SHP77 (cell line): Measurements from ENCODE around the gene RNFT2.
A peak's percentile ranks its signal among the peaks of the same experiment; 100 is the strongest.
"Not testable (repeated sequence)": the region's sequence is repeated elsewhere in the genome, so short reads cannot be mapped to it uniquely, and the experiment has no call there.

Source experiments
- DNase-seq, 2 experiments: peaks; one replicate each; lab custom pipeline; 2025; lab: John Stamatoyannopoulos, UW

The RNFT2 gene

DNA sequence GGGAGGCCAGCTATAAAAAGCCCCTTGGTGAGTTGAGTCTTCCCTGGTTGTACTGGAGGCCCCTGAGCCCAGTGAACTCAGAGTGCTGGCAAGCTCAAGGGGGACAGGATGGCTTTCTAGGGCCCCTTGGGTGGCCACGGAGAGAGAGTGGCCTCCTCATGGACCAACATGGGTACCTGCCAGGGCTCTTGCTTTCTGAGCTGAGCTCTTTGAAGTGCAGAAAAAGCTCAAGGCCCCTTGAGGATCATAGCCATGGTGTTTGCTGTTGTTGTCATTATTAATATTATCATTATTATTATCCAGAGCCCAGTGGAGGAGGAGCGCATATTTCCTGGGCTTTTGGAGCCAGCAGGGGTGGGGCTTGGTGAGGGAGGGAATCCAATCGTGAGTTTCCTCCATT is 6.7 kb downstream of the RNFT2 start:
- no peak for DNase-seq

DNA sequence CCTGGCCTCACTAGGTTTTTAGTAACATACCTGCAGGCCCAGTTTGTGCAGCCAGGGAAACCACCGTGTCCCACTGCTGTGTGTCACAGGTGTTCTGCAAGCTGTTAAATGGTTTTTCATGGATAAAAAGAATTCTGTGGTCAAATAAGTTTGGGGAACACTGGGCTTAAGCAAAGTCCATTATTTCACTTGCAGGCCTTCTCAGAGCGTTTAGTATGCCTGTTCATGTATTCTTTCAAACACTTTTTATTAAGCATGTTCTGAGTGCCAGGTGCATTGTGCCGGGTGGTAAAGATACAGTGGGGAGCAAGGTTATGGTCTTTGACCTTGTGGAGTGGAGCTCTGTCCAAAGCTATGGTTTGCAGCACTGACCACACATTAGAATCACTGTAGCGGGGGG is 7.4 kb downstream of the RNFT2 start:
- DNase-seq = no peak

DNA sequence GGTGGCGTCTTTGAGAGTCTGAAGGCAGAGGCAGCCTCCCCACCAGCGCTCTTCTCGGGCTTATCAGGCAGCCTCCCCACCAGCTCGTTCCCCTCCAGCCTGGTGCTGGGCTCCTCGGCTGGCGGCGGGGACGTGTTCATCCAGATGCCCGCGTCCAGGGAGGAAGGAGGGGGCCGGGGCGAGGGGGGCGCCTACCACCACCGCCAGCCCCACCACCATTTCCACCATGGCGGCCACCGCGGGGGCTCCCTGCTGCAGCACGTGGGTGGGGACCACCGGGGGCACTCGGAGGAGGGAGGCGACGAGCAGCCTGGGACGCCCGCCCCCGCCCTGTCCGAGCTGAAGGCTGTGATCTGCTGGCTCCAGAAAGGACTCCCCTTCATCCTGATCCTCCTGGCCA is 11.8 kb downstream of the RNFT2 start:
- DNase-seq = no peak

DNA sequence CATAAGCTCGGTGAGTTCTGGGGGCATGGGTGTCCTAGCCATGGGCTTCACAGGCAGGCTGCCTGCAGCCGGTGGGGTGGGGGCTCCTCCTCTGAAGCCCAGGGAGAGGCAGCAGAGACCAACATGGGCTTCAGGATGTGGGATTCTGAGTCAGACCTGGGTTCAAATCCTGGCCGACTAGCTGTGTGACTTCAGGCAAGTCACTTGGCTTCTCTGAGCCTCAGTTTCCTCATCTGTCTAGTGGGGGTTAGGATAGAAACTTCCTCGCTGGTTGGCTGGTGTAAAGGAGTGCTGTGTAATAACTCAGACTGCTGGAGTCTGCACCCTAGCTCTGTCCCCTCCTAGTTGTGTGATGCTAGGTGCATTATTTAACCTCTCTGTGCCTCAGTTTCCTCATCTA is 12.2 kb downstream of the RNFT2 start:
- no peak for DNase-seq

DNA sequence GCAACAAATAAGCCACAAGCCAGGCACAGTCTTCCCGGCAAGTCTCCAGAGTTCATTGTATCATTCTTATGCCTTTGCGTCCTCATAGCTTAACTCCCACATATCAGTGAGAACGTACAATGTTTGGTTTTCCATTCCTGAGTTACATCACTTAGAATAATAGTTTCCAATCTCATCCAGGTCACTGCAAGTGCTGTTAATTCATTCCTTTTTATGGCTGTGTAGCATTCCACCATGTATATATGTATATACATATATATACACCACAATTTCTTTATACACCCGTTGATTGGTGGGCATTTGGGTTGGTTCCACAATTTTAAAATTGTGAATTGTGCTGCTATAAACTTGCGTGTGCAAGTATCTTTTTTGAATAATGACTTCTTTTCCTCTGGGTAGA is 16.0 kb downstream of the RNFT2 start:
- not testable (repeated sequence) for DNase-seq

DNA sequence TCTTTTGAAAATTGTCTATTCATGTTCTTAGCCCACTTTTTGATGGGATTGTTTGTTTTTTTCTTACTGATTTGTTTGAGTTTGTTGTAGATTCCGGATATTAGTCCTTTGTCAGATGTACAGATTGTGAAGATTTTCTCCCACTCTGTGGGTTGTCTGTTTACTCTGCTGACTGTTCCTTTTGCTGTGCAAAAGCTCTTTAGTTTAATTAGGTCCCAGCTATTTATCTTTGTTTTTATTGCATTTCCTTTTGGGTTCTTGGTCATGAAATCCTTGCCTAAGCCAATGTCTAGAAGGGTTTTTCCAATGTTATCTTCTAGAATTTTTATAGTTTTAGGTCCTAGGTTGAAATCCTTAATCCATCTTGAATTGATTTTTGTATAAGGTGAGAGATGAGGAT is 16.7 kb downstream of the RNFT2 start:
- not testable (repeated sequence) for DNase-seq

DNA sequence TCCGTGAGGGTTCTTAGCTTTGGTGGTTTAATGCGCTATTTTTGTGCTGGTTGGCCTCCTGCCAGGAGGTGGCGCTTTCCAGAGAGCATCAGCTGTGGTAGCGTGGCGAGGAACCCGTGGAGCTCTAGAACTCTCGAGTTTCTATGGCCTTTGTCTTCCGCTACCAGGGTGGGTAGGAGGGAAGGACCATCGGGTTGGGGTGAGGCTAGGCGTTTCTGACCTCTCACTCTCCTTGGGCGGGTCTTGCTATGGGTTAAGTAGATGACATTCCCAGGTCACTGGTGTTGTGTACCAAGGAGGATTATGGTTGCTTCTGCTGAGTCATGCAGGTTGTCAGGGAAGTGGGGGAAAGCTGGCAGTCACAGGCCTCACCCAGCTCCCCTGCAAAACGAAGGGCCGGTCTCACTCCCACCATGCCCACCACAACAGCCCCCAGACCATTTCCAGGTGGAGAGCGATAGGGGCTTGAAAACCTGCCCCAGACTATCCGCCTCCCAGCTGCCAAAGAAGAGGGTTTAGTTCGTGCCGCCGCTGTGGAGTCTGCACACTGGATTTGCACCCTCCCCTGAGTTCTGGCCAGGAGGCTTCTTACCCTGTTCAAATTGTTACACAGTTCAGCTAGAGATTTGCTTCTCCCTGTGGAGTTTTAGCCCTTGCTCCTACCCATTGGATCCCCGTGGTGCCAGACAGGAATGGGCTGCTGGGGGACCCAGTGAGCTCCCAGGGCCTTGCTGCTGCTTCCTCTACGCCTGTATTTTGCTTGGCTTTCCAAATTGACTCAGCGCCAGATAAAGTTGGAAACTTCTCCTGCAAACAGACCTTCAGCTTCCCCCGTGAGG is 21.9 kb downstream of the RNFT2 start:
- DNase-seq = peak; percentile 86 to 87

DNA sequence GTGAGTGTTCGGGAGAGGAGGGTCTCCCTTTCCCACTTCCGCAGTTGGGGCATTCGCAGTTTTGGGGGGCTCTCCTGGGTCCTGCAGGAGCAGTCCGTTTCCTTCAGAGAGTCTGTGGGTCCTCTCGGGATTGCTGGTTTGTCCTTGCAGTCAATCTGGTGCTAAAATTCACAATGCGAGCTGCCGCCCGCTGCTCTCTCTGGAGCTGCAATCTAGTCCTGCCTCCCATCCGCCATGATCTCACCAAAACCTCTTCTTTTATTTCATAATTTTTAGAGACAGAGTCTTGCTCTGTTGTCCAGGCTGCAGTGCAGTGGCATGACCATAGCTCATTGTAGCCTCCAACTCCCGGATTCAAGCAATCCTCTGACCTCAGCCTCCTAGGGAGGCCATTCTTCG is 22.5 kb downstream of the RNFT2 start:
- DNase-seq = no peak

DNA sequence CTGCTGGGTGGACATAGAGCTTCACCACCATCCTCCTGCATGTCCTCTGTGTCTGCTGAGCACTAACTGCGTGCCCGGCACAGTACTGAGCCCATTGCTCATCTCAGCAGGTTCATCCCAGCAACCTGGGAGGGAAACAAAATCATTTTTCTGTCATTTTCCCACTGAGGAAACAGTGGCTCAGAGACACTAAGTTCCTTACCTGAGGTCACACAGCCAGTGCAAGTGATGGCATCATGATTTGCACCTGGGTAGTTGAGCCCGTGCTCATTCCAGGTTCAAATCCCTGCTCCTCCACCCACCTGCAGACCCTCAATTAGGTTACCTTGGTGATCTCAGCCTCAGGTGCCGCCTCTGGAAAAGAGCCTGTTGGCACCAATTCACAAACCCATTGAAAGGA is 23.4 kb downstream of the RNFT2 start:
- no peak for DNase-seq

DNA sequence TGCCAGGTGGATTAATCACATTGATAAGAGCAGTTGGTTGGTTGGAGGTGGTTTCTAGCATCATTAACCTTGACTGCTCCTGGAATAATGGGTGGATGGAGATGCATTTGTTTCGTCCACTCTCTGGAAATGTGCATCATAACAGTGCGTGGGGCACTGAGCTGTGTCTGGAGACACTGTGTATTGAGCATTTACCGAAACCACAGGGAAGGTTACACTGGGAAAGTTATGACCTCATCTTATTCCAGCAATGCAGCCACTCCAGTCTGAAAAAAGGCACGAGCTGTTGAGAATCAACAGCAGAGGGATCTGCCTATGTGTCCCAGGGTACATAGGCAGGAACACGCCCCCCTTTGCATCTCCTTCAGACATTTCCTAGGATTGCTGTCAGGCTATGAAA is 27.2 kb downstream of the RNFT2 start:
- no peak for DNase-seq

DNA sequence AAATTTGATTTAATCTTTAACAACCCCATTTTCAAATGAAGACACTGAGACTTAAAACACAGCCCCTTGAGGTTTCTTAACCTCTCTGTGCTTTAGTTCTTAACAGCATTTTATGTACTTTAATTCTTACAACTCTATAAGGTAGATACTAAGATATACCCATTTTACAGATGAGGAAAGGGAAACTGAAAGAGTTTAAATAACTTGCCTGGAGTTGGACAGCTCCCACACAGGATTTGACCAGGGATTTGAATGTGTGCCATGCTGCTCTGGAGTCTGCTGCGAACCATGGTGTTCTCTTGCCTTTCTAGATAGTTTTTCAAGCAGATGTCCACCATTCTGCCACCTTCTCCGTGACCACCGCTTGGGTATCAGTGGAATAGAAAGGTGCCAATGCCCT is 28.2 kb downstream of the RNFT2 start:
- no peak for DNase-seq

DNA sequence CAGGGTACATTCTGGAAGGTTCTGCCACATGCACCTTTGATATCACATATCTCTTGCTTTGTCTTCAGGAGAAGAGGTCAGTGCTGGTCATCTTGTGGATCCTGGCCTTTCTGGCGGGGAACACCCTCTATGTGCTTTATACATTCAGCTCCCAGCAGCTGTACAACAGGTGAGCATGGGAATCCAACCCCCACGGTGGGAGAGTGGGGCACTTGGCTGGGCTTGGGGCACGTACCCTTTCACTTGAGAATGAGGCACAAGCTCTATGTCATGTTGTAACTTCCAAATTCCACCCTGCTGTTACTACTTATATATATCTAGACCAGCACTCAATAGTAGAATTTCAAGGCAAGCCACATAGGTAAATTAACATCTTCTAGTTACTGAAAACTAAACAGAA is 28.6 kb downstream of the RNFT2 start:
- no peak for DNase-seq

DNA sequence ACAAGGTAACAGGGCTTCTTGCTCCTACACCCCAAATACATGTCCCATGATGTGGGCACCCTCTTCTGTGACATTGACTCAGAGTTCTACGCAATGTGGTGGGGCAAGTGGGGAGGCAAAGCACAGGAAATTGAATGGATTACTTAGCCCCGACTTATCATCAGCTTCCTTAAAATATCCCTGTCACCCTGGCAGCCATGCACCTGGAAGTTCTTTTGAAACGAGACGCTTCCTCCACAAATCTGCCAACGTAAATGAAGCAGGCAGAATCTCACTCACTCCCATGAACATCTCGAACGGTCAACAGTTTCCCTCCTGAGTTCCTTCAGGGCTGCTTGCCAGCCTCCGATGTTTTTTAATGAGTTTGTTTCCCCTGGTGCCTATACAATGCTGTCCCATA is 33.5 kb downstream of the RNFT2 start:
- no peak for DNase-seq

DNA sequence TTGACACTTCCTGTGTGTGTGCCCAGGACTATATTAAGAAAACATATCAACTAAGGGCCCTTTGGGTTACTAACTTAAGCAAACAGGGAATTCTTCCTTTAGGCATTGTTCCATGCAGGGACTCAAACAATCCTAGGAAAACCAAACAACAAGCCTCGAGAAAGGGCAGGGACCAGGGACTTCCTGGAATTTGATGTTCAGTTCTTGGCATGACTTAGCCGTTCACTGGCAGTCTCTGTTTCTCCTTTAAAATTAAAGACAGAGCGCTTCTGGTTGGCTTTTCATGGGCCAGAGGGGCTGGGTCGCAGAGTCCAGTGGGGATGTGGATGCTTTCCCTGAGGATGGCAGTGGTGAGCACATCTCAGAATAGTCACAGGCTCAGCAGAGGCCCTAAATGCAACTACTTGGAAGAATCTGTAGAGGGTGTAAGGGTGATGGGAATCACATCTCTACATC is 35.2 kb downstream of the RNFT2 start:
- DNase-seq = no peak

DNA sequence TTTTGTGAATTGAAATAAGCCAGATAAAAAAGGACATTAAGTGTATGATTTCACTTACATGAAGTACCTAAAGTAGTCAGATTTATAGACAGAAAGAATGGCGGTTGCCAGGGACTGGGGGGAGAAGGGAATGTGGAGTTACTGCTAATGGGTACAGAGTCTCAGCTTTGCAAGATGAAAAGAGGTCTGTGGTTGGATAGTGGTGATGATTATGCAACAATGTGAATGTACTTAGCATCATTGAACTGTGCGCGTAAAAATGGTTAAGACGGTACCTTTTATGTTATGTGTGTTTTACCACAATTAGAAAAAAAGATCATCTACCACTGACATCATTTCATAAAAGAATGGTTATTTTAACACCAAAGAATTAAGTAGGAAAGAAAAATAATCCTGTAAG is 35.9 kb downstream of the RNFT2 start:
- no peak for DNase-seq

DNA sequence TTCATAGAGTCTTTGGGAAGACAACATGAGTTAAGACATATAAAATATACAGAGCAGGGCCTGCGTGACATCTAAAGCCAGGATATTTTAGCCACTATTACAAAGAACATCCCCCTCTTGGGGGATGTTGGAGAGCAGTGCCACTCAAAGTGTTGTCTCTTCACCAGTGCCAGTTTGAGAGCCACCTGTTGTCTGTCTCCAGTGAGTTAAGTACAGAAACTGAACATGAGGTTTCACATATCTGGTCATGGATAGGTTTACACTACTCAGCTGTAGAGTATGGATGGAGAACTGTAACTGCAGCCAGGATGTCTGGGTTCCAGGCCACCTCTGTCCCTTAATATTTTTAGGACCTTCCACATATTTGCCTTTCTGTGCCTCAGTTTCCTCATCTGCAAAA is 39.1 kb downstream of the RNFT2 start:
- DNase-seq = no peak

DNA sequence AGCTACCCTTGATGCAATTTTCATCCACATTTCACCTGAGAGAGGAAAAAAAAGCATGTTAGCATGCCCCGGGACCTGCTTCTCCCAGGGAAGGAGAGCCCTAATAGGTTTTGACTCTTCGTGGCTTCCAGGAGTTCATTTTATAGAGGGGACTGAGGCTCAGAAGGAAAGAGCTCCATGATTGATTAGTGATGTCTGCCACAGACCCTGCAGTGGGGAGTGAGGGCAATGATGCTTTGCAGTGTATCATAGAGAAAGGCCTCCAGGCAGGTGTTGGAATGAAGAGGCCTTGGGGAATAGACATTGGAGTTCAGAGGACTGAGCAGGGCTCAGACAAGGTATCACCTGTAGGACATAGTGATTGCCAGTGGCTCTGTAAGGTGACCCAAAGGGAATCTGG is 41.5 kb downstream of the RNFT2 start:
- DNase-seq = no peak

DNA sequence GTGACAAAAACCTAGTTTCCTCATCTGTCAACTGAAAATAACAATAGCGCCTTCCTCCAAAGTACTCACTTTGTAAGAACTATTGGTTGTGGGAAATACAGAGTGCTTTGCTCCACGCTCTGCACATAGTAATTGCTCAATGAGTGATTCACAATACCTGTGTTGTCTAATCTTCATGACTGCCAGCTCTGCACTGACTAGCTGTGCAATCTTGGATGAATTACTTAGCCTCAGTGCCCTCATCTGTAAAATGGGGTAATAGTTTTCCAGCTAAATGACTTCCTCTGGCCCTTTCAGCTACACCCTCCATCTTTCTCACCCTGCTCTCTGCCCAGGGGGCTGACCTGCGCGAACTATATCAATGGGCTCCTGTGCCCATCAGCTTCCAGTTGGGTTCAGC is 42.8 kb downstream of the RNFT2 start:
- no peak for DNase-seq

DNA sequence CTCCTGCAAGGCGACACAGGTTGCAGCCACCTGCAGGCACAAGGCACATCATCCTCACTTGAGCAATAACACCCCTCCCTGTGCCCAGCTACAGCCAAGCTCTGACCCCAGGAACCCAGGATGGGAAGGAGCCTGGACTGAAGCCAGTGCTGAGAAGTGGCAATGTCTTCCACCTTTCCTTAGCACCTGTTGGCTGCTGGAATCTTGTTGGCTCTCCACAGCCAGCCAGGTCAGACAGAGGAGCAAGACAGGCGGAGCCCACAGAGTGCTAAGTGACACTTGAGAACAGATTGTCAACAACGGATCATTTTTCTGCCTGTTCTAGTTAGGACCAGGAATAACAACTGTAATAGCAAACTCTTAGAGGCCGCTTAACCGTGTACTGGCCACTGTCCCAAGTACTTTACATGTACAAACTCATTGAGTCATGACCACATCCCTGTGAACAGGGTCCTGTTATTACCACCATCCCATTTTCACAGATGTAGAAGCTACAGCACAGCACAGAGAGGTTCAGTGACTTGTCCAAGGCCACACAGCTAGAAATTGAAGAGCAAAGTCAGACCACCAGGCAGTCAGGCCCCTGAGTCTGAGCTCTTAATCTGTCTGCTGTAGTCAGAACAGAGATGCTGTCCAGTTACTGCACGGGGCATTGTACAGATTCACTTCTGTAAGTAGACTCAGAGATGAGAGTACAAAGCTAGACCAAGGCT is 45.6 kb downstream of the RNFT2 start:
- no peak for DNase-seq

DNA sequence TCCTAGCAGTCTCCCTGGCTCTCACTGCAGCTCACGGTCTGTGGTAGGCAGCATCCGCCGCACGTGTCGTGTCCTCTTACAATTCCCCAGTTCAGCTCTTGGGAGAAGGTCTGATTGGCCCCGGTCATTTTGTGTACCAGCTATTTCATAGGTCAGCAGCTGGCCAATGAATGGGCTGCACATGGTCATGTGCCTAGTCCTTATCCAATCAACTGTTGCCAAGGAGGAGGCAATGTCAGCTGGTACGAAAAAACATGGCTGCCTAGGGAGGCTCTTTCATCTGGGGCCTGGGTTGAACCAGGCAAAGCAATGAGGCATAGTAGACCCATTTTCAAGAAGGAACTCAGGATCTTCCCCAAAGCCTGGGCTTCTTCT is 46.1 kb downstream of the RNFT2 start:
- peak; percentile 8 to 17 for DNase-seq

DNA sequence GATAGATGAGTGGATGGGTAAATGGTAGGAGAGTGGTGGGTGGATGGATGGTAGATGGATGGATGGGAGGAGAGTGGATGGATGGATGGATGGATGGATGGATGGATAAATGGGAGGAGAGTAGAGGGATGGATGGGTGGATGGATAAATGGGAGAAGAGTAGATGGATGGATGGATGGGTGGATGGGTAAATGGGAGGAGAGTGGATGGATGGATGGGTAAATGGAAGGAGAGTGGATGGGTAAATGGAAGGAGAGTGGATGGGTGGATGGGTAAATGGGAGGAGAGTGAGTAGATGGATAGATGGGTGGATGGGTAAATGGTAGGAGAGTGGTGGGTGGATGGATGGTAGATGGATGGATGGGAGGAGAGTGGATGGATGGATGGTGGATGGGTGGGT is 51.4 kb downstream of the RNFT2 start:
- DNase-seq = not testable (repeated sequence)

DNA sequence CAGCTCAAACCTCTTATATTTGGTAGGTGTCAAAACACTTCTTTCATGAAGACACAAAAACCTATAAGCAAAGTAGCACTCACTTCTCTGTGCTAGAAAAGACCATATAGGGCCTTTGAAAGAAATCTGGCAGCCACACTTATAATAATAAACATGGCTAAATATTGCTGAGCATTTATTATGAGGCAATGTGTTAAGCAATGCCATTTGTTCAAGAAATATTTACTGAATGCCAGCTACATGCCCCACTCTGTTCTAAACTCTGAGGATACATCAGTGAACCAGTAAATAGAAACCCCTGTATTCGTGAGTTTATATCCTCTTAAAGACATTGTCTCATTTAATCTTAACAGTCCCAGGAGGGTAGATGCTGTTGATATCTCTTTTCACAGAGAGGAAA is 52.0 kb downstream of the RNFT2 start:
- DNase-seq = no peak

DNA sequence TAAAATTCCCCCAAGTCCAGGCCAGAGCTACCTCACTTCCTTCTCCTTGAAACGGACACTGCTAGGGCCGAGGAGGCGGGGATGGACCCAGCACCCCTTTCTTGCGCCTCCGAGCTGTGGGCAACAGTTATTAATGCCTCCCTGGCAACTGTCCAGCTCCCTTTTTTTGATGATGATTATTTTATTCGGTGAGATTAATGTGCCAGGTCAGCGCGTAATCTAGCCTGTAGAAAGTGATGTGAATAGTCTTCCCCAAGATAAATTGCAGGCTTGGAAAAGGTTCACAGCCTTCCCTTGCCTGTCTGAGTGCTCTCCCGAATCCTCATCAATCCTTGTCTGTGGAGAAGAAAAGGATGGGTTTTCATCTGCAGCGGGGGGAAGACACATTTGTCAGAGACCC is 54.3 kb downstream of the RNFT2 start:
- DNase-seq = no peak

DNA sequence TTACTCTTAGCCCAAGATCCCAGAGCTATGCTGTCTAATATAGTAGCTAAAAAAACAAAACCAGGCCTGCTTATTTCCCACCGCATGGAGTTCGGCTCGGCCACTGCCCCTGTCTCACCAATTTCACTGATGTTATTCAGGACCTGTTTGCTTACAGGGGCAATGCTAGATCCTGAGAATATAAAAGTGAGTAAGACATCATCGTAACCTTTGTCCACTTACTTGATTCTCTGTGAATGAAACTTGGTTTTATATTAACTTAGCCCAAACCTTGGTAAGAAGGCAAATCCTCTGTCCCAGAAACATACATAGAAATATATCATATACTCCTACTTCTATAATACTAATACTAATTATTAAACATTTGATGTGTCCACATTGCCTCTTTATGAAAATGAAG is 56.6 kb downstream of the RNFT2 start:
- DNase-seq = no peak
